Medulla oblongata (tissue), 1 donor: ENCODE results near the gene MNX1.

Experiments used
- DNase-seq: peaks from one replicate; pipeline ENCODE4 v3.0.0-alpha.2; 2015; ENCODE audit errors: extremely low spot score

The MNX1 gene

DNA sequence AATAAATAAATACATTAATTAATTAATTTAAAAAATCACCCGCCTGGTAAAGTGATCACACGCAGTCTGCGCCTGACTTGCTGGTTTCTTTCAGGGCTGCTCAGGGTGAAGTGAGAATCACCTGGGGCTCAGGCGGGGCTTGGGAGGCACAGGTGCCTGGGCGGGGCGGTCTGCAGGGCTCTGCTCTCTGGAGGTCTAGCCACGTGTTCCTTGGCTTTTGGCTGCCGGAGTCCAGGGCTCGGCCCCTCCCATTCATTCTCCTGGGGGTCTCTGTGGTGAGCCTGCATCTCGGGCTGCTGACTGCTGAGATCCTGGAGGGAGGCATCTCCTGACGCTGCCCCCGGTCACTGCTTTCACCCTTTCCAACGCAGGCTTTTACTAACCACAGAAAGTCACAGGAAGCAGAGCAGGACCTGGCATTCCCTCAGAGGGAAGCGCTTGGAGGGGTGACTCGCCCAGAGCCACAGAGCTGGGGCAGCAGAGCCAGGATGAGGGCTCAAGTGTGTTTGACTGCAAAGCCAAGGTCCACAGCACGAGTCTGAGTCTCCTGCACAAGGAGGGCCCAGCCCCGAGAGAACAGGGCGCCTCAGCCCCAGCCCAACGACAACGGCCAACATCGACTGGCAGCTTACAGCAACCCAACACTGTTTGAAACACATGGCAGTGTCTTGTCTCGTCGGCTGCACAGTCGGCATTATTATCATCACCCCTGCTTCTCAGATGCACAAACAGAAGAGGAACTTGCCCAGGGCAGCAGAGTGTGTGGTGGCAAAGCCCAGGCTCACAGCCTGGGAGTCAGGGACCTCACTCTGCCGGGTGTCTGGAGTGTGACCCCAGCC, 22.4 kb upstream of the MNX1 start:
- DNase-seq, result no peak

DNA sequence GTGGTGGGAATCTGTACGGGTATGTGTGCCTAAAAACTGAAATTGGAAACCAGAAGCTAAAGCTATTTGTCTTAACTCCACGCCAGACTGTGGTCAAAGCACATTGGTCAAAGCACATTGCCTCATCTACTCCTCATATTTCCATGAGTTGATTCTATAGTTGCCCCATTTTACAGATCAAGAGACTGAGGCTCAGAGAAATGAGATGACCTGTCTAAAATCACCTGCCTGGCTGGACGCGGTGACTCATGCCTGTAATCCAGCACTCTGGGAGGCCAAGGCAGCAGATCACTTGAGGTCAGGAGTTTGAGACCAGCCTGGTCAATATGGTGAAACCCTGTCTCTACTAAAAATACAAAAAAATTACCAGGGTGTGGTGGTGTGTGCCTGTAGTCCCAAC, 21.7 kb upstream of the MNX1 start:
- DNase-seq, result no peak

DNA sequence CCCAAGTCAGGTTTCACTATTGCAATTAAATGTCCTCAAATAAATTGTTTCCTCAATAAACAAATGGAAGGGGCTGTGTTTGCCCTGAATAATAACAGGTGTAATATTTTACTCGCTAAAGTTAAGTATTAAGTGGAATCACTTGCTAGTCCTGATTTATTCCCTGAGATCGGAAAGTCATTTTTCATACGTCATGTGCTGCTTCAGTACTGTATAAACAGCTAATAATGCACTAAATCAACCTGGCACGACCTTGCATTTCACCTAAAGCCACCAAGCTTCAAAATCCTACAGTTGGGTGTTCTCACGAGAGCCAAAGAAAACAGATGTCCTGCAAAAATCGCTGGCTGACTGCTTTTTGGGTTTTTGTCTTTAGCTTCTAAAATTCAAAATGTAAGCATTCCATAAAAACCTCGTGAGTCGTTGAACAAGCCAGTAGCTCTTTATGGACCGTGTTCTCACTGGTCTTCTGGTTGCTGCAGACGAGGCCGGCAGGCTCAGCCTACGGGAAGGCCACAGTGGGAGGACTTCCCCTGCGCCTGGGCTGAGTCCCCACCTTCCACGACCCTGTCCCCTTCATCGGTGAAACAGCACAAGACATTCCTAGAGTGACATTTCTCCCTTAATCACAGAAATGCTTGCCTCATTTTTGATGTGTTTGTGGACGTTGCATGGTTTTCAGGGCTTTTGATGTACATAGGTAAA, 17.9 kb upstream of the MNX1 start:
- no peak for DNase-seq

DNA sequence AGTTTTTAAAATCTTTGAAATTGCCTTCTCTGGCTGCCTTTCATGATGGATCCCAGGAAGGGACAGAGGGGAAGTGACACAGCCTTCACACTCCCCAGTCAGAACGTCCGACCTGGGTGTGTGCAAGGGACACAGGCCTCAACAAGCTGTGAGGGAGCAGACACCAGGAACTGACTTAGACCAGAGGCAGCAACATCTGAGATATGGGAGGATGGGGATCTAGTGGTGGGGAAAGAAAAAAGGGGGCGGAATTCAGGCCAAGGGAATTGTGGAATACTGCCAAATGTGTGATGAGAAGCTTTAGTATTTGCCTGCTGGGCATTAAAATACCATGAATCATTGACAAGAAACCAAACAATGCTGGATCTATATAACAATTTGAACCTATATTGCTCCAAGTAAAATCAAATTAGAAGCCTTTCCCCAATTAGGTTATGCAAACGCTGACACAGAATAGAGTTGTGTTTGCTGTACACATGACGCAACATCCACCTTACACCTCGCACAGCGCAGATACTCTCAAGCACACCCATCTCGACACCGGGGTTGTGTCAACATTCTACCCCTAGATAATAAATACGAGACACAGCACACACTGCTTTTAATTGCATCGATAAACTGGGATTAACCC, 17.2 kb upstream of the MNX1 start:
- DNase-seq, result no peak

DNA sequence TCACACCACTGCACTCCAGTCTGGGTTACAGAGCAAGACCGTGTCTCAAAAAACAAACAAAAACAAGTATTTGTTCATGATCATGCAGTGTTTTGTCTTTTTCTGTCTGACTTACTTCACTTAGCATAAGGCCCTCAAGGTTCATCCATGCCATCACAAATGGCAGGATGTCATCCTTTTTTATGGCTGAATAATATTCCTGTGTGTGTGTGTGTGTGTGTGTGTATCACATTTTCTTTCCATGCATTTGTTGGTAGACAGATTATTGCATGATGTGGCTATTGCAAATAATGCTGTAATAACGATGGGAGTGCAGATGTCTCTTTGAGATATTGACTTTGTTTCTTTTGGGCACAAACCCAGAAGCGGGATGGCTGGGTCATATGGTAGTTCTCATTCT, 14.3 kb upstream of the MNX1 start:
- no peak for DNase-seq

DNA sequence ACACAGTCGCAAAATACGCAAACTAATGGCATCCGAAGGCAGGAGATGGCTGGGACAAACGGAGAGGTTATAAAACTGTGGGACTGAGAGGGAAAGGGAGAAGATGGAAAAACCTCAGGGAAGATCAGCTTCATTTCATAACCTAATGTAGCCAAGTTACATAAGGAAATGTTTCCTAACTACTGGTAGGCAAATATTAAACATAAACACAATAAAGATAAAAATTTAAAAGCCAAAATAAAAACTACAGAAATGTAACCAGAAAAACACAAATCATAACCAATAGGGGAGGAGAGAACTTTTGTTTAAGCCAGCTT, 13.1 kb upstream of the MNX1 start:
- DNase-seq, result no peak

DNA sequence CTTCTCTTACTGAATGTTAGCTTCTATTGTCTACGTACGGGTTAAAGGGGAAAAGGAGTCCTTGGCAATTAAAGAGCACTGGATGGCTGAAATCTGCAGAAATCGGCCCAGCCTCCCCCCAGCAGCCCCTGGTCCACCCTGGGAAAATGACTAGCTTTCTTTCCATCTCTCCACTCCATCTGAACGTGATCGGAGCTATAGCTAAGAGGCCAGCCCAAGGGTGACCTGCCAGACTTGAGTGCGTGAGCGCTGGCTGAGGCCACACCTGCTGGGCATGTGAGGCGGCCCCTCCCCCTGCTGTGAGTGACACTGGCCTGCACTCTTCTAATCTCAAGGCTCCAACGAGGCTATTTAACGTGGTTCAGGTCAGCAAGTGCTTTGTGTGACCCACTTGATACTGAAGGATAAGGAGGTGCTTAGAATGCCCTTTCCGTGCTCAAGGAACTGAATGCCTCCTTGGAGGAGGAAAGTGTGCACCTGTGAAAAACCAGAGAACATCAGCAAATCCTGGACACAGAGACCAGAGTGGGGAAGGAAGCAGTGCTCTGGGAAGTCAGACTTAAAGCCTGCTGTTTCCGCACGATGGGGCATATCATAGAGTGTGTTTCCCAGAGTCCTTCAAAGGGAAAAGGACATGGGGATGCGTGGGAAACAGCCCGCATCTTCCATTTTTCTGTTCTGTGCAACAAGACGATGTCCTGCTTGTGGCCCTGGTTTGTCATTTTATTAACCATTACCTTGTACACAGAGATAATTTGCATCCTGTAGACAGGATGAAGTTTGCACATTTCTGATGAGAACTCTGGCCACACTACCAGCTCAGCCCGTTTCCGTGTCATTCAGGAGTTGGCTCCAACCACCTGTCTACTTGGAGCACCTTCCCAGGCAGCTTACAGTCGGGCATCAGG, 12.5 kb upstream of the MNX1 start:
- no peak for DNase-seq

DNA sequence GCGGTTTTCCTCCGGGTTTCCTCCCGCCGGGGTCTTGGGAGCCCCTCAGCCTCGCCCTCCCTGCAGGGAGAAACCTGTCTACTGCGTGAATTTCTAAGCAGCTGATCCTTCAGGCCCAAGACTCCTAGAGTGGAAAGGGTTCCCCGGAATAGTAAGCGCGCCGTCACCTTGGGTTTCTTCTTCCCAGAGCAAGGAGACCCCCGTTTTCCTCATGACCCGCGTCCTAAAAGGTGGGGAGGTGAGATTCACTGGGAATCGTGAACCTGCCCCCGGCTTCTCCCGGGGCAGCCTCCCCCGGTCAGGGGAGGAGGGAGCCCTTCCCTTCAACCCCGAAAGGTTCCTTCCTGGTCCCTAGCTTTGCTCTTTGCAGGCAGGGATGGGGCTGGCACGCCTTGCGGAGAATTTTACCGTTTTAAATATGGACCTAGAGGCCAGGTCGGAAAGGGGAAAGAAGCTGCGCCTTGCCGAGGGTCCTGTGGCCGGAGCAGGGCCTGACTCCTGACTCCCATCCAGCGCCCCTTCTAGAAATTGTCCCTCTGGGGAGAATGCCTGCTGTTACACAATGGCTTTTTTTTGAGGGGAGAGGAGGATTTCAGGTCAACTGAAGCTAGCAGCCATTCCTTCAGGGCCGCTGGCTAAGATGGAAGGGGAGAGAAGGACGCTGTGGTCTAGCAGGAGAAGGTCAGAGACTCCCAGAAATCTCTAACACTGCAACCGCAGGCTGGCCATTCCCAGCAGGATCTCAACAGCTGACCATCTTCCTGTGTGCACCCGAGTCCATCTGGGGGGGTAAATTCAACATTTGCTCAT, 11.6 kb upstream of the MNX1 start:
- DNase-seq, result no peak

DNA sequence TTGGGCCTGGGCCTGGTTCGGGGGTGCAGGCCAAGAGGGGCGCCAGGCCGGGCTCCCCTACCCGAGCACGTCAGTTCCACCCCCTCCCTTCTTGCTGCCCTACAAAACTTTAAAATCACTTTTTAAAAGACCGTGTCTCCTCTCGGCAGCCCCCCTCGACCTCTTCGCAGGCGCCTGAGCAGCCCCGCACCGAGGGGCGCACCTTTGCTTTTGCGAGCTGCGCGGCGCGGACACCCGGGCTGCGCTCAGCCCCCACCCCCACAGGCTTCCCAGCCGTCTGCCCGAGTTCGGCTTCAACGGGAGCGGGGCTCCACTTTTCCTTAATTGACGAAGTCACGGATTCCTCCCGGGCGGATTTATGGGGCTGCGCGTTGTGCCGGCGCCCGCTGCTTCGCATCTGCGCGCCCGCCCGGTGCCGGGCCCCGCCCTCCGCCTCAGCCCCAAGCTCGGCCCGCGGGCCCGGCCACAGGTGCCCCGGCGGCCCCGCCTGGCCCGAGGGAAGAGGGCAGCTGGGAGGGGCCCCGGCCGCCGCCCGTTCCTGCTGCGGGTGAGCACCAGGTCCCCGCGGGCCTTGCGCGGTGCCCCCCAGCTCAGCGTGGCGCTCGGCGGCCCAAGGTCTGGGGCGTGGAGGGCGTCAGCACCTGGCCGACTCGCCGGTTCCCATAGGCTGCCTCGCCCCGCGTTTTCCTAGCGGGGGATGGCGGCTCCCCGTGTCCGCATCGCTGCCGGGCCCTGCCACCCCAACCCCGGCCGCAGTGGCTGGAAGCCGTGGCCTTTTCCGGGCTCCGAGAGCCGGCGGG, 10.8 kb upstream of the MNX1 start:
- DNase-seq, result no peak

DNA sequence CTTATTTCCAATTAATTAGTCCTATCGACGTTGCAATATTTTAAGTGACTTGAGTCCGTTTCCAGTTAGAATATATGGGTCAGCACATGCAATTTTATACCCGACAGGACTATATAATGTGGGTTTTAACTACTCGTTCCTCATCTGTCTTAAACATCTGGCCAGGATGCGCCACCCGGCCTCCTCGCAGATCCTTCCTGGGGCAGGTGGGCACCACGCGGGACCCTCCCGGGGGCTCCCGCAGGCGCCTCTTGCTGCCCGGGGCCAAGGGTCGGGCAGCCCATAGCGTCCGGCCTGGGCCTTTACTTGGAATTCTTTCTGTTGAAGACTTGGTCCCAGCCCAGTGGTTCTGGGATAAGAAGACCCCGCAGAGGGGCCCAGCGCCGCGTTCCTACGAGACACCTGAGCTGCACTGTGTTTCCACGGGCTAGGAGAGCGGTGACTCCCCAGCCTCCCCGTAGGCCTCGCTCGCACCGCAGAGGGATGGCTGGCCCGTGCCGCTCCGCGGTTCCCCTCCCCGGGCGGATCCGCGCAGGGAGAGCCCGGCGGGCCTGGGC, 10.1 kb upstream of the MNX1 start:
- no peak for DNase-seq

DNA sequence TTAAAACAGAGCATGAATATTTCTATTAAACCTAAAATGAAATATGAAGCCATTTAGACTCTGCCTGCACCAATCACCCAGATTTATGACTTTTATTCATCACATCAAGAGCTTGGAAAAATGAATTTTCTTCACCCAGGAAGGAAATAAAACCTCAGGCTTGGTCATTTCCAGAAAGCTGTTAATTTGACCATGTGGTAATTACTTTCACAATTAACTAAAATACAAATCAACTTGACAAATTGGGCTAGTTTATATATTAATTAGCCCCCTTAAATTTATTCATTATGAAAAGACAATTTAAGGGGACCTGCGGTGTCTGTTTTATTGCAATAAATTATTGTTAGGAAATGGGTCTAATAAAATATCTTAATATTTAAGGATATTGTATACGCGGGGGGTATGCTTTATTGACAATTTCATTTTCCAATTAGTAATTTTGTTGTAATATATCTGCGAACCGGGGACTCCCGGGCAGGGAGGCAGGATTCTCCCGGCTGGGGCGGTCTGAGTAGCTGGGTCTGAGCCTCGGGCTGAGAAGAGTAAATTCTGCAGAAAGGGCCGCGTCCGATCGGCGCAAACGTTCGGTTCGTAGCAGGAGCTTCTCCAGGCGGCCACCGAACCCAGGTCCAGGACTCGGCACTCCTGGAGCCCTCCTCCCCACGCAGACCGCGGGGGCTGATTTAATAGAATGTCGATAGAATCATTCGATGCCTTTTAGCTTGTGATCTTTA, 9.4 kb upstream of the MNX1 start:
- no peak for DNase-seq

DNA sequence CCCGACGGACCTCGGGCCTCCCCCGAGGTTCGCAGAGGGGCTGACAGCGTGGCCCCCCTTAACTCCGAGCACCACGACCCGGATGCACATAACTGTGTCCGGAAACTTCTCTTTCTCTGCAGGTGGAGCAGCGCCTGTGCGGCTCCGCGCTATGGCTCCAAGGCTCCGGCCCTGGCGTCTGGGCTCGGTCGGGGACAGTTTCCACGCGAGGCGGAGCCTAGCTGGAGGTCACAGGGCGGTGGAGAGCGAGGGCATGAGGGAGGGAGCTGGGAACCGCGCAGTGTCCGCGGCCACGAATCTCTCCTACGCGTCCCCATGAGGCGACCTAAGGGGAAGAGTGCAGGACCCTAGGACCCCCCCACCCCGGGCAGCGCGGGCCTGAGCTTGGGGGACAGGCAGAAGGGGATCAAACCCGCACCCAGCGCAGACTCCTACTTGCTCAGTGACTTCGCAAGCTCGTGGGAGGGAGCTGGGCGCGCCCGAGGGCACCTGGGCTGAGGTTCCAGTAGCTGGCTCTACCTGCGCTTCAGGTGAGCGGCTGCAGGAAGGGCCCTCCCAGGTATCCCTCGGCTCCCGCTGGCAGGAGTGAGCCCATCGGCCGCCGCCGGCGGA, 8.6 kb upstream of the MNX1 start:
- no peak for DNase-seq

DNA sequence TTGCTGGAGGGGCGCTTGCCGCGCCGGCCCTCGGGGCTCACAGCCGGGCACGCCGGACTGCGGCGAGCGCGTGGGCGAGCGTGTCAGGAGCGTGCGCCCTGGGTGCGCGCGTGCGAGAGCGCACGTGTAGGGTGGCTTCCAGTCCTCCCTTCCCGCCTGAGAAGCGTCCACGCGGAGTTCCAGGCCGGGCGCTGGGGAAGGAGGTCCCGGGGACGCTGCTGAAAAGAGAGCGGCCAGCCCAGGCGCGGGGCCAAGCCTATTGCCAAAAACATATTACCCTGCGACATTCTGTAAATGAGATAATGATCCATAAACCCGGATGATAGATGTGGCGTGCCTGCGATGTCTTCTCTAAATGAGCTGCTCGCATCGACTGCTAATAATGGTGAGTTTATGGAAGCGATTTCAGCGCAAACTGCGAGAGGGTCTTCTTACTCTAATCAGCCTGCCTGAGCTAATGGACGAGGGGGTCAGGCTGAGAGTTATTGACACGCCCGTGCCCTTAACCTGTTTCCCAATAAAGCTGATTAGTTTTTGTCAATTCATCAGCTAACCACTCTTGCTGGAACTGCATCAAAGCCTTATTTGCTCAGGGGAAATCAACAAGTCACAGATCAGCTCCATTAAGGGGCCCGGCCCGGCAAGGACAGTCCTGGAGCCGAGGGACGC, 8.0 kb upstream of the MNX1 start:
- DNase-seq, result no peak

DNA sequence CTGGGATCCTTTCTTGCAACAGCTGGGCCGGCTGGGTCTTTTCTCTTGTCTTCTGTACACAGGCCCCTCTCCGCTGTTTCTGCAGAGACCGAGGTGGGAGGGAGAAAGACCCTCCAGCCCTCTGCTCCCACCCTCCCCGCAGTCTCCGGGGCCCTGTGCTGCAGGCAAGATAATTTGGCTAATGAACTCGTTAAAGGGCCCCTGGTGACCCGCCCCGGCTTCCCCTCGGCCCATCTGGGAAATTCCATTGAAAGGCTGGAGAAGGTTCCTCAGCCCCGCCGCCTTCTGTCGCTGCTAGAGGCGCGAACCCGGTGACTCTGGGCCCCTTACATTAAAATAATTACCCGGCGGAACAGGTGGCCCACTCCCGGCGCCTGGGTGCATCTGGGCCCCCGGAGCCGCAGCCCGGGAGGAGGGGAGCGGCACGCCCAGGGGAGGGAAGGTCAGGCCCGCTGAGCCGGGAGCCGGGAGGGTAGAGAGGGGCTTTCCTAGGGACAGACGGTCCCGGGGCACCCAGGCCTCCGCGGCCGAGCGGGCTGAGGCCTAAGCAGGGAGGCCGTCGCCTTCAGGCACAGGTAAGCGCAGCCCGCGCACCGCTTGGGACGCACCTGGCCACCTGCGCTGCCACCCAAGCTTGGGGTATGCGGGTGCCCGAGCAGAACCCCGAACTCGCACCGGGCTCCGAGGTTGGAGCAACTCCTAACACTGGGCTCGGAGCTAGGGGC, 7.3 kb upstream of the MNX1 start:
- DNase-seq, result no peak

DNA sequence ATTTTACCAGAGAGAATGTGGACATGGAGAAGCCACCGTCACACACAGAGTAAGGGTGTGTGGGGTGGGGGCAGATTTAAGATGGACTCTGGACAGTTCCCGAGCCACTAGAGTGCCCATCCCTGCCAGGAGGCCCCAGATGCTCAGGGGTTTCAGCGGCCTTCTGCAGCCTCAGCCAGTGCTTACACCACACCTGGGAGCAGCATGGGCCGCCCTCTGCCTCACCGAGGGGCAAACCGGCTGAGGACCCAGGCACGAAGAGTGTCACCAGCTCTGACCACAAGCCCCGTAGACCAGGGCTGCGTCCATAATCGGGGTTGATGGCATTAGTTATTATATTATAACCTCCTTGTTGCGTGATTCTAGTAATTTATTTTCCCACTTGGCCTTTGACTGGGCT, 6.7 kb upstream of the MNX1 start:
- DNase-seq, result no peak

DNA sequence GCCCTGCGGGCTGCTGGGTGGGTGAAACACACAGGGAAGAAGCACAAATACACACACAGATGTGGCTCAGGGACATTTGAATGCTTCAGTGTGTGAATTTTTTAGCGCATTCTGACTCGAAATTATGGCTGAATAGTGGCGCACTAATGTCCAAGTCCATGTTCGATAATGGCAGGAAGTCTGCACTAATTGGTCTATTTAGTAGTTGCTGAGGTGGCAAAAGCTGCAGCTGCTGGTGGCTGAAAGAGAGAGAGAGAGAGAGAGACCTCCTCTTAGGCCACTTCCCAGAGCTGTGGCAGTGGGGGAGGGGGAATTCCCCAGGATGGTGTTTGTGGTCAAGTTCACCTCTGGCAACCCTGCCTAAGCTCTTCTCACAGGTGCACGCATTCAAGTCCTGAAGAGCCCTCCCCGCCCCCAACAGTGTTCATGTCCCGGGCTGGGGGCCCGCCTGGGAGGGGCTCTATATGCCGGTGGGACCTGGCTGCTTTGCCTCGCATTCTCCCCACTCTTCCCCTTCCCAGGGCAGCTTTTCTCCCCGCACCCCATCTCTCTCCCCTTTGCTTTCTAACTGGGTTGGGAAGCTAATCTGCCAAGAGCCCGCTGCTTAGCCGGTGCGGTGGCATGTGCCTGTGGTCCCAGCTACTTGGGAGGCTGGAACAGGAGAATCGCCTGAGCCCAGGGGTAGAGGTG, 6.0 kb upstream of the MNX1 start:
- DNase-seq, result no peak

DNA sequence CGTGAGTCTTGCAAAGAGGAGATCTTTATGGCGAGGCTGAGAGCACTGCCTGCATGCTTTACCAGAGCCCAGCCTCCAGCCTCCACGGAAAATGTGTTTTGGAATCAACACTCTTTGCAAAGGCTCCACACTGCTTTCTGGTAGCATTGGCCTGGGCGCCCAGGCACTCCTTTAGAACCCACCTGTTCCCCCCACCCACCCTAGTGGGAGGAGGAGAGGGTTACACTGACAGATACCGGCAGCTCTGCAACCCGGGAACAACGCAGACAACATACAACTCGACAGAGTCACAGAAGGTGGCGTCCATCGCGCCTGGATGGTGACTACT, 5.5 kb upstream of the MNX1 start:
- no peak for DNase-seq
